Activated T-cell treated with anti-CD3 and anti-CD28 coated beads for 24 hours (primary cell): ENCODE data around the gene IQCC.
A peak's percentile ranks its signal among the peaks of the same experiment; 100 is the strongest.

Source experiments
- DNase-seq: peaks from one replicate; pipeline ENCODE4 v3.0.0-alpha.2; 2020; ENCODE audit warnings: low read depth

Gene IQCC

DNA sequence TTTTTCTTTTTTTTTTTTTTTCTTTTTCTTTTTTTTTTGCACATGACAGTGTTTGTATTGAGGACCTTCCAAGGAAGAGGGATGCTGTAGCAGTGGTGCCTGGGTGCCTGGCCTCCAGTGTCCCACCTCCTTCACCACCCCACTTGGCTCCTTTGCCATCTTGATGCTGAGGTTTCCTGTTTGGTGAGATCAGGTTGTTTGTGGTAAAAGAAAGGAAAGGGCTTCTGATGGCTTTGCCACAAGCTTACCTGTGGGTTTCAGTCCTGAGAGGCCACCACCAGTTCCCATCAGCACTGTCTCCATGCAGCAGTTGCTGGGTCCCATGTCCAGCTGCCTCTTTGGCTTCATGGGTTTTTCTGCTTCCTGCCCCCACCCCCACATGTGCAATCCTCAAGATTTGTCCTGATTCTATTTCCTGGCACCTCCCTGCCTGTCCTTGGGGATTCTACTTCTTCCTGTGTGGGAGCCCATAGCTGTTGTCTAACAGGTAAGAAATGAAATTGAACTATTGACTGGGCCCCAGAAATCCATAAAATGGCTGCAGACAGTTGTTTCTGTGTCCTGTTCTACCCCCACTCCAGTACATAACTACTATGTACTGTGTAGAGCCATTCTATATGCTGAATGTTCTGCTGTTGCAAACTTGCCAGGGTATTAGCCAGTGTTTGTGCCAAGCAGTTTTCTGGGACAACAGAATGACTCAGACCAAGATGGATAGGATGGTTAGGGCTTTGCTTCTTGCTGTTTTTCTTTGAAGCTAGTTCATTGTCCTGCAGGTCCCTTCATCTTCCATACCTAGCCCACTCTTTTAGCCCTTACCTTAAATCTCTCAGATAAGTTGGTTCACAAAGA is 9.3 kb upstream of the IQCC start:
- DNase-seq, result no peak

DNA sequence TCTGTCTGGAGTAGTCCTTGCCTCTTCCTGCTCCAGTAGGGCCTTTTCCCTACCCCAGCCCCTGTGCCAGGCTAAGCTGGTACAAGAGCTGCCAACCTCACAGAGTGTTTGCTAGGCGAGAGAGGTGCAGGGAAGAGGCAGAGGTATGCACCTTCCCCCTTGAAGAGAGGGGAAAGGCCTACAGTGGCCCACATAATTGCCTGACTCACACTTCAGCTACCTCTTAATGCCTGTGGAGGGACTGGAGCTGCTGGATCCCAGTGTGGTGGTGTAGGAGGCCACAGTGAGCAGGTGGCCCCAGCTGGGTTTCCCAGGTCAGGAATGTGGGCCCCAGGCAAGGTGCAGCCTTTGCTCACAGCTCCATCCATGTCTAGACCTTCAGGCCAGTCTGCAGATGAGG is 8.4 kb upstream of the IQCC start:
- no peak for DNase-seq

DNA sequence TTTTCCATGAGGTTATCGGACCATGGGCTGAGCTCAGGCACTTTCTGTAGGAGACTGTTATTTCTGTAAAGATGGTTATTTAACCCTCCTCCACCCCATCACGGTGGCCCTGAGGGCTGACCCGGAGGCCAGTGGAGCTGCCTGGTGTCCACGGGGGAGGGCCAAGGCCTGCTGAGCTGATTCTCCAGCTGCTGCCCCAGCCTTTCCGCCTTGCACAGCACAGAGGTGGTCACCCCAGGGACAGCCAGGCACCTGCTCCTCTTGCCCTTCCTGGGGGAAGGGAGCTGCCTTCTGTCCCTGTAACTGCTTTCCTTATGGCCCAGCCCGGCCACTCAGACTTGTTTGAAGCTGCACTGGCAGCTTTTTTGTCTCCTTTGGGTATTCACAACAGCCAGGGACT is 7.6 kb upstream of the IQCC start:
- no peak for DNase-seq

DNA sequence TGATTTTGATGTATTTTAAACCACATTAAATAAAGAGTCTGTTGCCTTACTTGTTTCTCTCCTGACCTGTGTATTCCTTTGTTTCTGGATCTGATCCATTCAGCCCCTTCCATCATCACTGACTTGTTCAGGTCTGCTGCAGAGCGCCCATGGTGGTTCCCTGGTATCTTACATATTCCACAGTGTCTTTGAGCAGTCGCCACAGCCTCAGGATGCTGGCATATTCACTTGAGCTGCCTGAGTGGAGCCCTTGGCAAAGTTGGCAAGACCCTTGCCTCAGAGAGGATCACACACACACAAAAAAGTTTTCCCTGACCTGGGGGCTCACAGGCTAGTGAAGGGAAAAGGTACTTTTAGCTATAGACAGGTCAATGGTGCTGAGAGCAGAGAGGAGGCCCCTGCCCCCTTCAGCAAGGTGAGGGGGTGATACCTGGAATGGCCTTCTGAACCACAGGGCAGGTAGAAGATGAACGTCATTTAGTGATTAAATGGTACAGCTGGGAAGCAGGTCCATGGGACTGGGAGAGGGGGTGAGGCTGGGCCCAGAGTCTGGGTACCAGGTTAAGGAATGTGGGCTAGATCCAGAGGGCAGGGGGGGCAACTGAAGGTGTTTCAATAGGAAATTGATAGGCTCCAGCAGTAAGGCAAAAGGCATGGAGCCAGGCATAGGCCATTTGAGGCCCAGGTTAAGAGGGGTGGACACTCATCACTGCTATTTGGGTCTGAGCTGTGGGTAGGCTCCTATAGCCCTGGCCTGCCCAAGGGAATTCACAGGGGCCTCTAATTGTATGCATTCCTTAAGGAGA is 7.0 kb upstream of the IQCC start:
- DNase-seq, result no peak

DNA sequence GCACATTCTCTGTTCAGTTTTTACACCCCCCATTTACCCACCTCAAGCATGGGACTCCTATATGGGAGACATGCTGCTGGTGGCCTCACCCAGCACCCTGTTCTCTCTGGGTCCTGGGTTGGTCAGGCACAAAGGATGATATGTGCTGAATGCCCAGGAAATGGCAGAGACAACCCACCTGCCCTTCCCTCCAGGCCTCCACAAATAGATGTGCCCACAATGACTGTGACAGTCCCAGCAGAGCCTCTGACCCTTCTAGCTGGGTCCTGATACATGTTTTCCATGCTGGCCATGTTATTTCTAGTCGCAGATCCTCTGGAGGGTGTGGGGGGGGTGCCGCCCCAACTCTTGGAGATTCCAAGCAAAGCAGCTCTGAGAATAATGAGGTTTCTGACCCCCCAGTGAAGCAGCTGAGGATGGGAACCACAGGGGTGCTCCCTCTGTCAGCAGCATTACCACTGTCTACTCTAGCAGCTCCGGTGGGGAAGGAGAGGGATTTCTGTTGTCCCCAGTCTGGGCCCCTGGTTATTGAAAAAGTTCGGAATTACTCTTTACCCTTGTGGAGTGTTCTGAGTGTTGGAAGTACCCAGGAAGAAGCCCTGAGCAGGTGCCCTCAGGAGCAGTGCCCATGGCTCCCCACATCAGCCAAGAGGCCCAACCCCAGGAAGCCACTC is 6.3 kb upstream of the IQCC start:
- no peak for DNase-seq

DNA sequence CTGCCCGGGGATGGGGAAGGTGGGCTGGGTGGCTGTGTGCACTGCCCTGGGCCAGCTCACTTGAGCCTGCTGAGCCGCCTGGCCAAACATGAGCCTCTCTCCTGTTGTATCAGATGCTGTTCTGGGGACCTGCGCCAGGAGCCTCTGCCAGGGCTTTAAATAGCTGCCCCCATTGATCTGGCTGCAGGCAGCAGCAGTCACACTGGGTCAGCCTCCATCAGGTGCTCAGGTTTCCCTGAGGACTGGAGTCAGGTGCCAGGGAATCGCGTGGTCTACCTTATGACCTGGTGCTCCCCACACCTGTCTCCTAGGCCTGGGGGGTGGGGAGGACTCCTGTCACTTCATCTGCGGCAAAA is 5.8 kb upstream of the IQCC start:
- DNase-seq, result no peak

DNA sequence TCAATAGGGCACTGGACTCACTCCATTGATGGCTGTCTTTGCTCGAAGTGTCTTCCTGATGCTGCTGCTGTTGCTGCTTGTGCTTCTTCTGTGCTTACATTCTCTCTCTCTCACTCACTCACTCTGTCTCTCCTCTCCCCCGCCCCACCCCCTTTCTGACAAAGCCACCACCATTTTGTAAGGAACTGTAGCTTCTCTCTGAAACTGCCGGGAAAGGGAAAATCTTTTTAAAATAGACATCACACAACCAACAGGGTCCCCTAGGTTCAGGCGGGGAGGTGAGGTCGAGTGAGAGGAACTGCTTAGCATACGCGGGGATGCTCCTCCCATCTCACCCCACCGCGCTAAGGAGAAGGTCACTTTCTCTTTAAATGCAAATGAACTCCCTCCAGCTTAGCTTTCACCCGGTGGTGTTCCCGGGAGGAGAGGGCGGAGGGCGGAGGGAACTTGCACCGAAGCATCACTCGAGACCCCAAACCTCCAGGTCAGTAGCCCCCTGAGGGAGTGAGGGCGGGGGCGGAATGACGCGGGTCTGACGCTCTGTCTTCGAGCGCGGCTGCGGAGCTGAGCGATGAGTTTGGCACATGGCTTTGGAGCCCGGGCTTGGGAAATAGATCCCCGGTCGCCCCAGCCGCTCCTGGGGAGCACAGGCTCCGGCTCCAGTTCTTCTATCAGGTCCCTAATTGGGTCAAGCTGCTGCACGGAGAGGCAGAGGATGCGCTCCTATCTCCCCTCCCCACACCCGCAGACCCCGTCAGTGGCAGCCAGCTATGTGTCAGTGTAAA is 5.1 kb upstream of the IQCC start, which contains the start of gene CCDC28B:
Gene CCDC28B, plus strand, starts transcription at position 370 of the 785 bp plus-strand sequence. CDS start 1,341 bp downstream, outside the sequence.
- peak; percentile 30 for DNase-seq

DNA sequence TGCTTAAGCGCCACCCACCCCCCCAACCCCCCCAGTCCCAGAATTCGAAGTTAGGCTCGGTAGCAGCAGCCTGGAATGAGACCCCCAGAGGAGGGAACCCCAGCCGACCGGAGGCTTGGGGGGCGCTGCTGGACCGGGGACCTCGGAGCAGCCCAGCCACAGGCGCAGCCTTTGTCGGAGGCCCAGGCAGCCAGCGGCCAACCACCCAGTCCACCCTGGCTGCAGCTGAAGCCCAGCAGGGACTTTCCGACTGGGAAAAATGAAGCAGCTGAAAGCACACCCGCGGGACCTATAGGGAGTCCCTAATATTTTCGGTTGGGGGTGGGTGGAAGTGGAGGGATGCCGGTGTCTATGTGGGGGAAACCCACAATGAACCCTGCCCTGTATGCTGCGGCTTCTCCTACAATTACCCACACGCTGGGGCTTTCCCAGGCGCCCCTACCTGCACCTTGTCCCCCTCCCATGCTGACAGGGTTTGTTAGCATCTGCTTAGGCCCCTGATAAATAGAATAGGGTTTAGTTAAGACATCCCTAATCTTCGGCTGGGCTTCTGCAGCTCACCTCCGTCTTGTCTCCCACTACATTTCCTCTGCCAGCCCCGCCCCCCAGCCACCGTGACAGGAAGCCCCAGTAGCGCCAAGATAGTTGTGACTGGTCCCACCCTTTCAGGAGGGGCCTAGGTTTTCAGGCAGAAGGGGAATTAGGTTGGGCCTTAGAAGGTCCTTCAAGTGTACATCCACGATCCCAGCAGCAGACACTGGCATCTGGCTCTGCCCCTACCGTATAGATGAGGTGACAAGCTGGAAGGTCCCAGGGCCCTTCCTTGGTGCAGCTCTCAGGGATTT is 4.2 kb upstream of the IQCC start:
- peak; percentile 69 for DNase-seq

DNA sequence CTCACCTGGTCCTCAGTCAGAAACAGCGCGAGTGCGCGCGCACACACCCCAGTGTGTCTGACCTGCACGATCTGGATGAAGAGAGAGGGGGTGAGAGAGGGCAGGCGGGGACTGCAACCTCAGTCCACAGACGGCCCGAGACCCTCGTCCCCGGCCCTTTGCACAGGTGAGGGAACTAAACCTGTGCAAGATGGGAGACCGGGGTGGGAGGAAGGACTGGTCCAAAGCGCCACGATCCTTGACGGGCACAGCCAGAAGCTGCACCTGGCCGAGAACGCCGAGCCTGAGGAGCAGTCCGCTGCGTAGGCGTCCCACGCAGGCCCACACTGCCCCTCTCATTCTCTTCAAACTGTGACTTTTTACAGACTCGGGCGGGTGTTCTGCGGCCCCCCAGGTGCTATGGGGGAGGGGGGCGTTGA is 519 bp upstream of the IQCC start:
- no peak for DNase-seq

DNA sequence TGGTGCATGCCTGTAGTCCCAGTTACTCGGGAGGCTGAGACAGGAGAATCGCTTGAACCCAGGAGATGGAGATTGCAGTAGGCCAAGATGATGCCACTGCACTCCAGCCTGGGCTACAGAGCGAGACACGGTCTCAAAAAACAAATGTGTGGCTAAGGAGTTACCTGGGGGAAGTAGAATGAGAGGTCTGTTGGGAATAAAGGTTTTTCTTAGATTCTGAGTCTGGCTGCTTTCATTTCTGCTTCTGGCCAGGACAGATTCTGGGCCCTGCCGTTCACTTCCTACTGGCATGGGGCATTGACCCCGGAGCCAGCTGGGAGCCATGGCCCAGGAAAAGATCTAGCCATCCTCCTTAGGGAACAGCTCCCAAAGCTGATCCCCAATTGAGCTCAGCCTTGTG is 3.0 kb downstream of the IQCC start:
- DNase-seq, result no peak

DNA sequence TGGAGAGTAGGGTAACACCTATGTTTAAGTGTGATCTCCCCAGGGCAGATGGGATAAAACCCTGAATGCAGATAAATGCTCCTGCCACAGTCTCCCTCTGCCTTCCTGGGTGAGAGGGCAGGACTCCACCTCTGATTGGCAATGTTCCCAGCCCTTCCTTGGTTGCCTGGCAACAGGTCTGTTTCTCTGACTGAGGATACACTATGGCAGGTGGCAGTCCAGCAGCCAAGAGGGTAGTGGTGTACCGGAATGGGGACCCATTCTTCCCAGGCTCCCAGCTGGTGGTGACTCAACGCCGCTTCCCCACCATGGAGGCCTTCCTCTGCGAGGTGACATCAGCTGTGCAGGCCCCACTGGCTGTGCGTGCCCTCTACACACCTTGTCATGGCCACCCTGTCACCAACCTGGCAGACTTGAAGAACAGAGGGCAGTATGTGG is 3.4 kb downstream of the IQCC start, which contains the start of gene DCDC2B:
Gene DCDC2B, plus strand, starts transcription at position 199 of the 438 bp plus-strand sequence. Its CDS starts 5 bp downstream, at position 204.
- no peak for DNase-seq

DNA sequence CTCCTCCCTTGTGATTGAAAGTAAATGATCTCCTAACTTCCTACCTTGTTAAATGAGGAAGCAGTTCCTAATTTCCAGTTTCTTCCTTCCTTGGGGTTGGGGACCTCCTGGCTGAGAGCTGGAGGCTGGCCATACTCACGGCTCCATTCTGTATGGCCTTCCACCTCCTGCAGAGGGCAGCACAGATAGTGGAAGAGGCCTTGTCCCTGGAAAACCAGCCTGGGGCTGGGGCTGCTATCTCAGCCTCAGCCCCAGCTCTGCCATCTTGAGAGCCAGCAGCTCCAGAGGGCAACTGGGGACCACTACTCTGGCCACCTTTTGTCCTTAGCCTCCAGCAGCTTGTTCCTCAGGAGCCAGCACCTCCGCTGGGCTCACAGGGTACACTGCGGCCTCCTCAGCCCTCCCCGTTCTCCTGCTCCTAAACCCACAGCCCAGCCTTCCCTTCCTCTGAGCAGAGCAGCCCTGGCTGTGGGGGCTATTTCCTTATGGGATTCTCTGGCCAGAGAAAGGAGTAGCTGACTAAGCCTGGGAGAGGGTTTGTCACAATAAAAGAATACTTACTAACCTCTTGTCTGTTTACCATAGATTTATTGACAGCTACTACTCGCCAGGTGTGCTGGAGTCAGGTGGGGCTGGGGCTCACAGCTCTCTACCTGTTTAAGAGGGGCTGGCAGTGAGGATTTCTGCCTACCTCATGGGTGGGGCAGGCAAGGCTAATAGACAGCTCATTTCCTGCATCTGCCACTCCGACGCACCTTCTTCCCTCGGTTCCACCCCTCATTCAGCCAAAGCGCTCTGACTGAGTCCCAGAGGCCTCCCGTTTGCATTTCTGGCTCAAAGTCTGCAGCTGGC is 10.4 kb downstream of the IQCC start:
- DNase-seq, result peak; percentile 48

DNA sequence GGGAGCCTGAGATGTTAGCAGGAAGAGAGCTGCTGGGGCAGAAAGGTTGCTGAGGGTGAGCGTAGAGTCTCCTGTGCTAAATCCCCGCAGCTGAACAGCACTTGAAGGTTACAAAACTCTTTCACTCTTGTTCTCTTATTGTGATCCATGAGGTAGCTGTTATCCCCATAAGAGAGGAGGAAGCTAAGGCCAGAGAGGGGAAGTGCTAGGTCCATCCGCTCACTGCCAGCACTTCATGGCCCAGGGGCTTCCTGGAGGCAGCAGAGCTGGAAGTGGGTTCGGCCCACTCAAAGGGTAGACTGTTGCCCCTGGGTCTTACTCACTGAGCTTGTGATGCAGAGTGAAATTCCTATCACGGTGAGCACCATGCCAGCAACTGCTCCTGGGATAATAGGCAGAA is 11.1 kb downstream of the IQCC start:
- DNase-seq, result no peak

DNA sequence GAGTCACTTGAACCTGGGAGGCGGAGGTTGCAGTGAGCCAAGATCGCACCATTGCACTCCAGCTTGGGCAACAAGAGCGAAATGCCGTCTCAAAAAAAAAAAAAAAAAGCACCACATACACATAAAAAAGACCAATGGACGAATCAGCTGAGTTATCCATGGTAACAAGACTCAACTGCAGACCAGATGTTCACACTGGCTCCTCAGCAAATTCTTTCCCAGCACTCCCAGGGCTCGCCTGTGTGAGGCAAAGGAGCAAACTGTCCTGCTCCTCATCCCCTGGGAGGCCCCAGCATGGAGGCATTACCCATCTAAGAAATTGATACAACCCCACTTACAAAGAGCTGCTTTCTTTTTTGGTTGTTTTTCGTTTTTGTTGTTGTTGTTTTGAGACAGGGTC is 13.6 kb downstream of the IQCC start:
- no peak for DNase-seq

DNA sequence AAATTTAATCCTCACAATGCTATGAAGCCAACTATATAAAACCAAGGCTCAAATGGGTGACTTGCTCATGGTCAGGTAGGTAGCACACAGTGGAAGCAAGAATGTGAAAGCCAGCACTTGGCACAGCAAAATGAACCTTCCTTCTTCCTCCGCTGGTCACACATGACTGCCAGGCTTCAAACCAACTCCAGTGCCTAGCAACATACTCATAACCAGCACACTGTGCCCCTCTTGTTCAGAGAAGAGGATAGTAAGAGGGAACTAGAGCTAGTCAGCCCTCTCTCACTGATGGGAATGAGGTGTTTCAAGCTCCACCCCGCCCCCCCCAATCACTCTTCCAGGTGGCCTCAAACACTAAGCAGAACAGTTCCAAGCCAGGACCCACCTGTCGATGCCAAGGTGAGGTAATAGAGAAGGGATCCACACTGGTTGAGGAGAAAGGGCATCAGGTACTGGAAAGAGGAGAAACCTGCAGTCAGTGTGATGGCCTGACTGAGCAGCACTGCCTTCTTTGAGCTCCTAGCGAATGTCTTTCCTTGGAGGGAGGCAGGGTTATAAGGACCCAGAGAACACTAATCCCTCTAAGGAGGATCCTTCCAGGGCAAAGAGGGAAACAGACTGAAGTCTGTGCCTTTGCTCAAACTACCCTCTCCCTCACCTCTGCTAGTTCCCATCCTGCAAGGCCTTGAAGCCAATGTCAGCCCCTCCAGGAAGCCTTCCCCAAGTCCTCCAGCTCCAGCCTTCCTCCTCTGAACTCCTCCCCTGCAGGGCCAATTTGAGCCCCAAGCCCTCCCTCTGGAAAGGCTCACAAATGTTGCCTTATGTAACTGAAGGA is 15.5 kb downstream of the IQCC start:
- DNase-seq, result no peak

DNA sequence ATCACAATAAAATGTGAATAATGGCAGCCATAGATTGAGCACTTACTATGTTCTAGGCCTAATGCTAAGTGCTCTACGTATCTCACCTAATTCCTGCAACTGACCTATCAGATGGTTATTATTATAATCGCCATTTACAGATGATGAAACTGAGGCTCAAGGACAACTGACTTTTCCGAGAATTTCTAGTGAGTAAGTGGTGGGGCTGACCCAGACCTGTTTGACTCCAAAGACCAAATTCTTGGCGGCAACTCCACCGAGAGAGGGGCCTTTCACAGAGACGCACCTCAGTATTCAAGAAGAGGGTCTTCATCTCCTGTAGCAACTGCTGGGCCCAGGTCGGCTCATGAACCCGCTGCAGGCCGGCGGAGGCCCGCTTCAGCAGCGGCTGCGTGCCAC is 16.1 kb downstream of the IQCC start:
- DNase-seq, result no peak

DNA sequence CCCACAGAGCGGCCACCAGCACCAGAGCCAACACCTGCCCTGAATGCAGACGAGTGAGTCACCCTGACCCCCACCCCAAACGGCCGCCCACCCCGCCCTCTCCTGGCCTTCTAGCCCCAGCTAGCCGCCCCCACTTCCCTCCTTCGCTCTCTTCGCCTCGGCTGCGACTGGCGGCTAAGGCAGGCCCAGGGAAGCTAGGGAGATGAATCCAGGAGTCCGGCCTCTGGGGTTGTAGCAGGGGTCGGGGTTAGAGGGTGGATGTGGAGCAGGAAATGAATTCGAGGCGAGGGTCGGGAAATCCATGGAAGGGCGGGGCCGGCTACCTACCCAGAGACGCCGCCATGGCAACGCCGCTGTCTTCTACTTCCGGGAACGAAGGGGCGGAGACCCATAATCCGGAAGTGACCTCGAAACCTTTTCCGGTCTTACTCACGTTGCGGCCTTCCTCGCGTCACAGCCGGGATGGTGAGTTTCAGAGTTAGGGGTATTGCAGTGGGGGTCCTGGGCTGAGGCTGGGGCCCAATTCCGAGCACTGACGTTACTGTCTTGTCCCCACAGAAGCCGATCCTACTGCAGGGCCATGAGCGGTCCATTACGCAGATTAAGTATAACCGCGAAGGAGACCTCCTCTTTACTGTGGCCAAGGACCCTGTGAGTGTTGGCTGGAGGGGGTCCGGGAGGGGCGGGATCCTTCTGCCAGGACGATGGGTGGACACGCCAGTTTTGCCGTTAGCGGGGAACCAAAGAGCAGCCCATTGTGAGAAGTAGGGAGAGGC is 16.7 kb downstream of the IQCC start, which contains the start of the genes EIF3I and TMEM234:
Gene EIF3I, plus strand, starts transcription at position 428 of the 776 bp plus-strand sequence. Its CDS starts 35 bp downstream, at position 463.
Gene TMEM234, minus strand, starts transcription at position 374 of the 776 bp plus-strand sequence. Its CDS starts 31 bp downstream, at position 343.
- DNase-seq, result peak; percentile 90

DNA sequence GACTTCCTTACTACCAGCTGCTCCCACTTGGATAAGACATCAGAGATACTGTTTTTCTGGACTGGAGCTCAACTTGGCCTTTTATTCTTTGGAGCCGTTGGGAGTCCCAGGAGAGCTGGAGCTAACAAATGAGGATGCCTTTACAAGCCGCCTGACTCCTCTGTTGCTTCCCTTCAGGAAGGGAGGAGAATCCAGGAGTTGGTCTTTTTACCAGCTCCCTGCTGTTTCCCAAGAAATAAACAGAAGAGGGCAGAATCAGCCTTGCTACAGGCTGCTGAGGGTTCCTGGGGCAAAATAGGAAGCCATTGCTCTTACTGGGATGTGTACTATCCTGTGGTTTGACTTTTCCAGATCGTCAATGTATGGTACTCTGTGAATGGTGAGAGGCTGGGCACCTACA is 18.2 kb downstream of the IQCC start:
- DNase-seq, result no peak
